ENCODE data around the gene RENBP.

GRCh38 chrX:153993978-153994377, 49.5 kb upstream of the RENBP start:
- TF ChIP-seq EP300 (IDR thresholded peaks at IDR 0.05; ENCODE audit: low read depth) (no peak), CTCF (IDR thresholded peaks at IDR 0.05) (no peak)
